ENCODE results near the gene LETM1. TPM values are rescaled to one million over a fixed set of nuclear protein-coding genes. Genes with fewer than 3 reads are reported as not detected.

The LETM1 gene
- total and polyA plus RNA-seq, 2 of the 8 experiments (the other 6 are each of a cell fraction or from before 2014, with no cell fraction given), result 19.8 to 50.1 TPM

- no peak for TF ChIP-seq HDAC2 (IDR thresholded peaks at IDR 0.05; ENCODE audit: borderline replicate concordance in 1 of 2, low read depth in 2 of 2, low read length in 2 of 2)
- TF ChIP-seq NRF1 (IDR thresholded peaks at IDR 0.05; ENCODE audit: low read depth, low read length), result no peak
- no peak for TF ChIP-seq MAFK (IDR thresholded peaks at IDR 0.05; ENCODE audit: low read depth, low read length)
- TF ChIP-seq BRCA1 (IDR thresholded peaks at IDR 0.05; ENCODE audit: low read depth, low read length), result no peak
- no peak for TF ChIP-seq USF2 (IDR thresholded peaks at IDR 0.05; ENCODE audit: low read length)
- no peak for TF ChIP-seq RXRA (IDR thresholded peaks at IDR 0.05; ENCODE audit: insufficient read depth, low read depth, low read length)
Observed at GRCh38 chr4:1815096-1815996, 40.6 kb downstream of the LETM1 start (continued).
